ENCODE data around the gene PLCD3. TPM values are rescaled to one million over a fixed set of nuclear protein-coding genes. Genes with fewer than 3 reads are reported as not detected.

Gene PLCD3
- total RNA-seq, 4 donors from 2014 or later = 11.6 to 44.4 (median 18.4) TPM

DNA sequence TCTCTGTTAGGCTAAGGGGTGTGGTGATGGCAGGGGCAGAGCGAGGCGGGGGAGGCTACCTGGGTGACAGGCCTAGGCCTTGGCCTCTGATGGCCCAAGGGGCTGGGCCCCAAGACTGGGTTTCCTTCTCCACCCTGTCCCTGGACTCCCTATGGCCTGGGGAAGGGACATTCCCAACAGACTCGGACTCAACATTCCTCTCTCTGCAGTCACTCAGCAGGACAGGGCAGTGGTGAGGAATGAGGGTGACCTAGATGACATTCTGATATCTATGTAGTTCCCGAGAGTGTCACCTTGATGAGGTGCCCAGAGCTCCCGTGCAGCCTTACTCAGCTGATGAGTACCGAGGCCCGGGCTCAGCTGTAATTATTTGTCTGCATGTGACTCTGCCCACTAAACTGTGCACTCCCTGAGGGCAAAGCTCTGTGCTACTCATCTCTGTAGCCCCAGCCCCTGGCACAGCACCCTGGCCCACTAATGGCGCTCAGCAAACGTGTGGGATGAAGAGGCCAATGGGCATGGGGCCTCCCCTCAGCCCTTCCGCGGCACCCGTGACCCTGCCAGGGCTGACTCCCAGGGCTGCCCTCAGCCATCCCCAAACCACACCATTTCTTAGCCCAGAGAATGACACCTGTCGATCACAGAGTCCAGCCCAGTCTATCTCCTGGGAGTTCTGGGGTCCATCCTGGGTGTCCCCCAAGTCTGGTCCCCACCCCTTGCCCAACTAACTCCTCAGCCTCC, 2.2 kb downstream of the PLCD3 start:
- Histone ChIP-seq H3K9me3 (no peaks in the 10 kb centered on the region), H3K36me3 (no peaks in the 10 kb centered on the region), H3K27ac (peak overlapping the region in 2 of 4 donors; percentile 18 to 67), H3K27me3 (no peaks in the 10 kb centered on the region), H3K4me3 (no peak overlapping the region), H3K4me1 (peaks cover 5 to 46% (median 7%) of the 10 kb centered on the region in 4 donors)
- TF ChIP-seq, protein P1, sequence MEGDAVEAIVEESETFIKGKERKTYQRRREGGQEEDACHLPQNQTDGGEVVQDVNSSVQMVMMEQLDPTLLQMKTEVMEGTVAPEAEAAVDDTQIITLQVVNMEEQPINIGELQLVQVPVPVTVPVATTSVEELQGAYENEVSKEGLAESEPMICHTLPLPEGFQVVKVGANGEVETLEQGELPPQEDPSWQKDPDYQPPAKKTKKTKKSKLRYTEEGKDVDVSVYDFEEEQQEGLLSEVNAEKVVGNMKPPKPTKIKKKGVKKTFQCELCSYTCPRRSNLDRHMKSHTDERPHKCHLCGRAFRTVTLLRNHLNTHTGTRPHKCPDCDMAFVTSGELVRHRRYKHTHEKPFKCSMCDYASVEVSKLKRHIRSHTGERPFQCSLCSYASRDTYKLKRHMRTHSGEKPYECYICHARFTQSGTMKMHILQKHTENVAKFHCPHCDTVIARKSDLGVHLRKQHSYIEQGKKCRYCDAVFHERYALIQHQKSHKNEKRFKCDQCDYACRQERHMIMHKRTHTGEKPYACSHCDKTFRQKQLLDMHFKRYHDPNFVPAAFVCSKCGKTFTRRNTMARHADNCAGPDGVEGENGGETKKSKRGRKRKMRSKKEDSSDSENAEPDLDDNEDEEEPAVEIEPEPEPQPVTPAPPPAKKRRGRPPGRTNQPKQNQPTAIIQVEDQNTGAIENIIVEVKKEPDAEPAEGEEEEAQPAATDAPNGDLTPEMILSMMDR (IDR thresholded peaks at IDR 0.05) = no peak
- peak in 1 of 3 donors; percentile 64 for DNase-seq

DNA sequence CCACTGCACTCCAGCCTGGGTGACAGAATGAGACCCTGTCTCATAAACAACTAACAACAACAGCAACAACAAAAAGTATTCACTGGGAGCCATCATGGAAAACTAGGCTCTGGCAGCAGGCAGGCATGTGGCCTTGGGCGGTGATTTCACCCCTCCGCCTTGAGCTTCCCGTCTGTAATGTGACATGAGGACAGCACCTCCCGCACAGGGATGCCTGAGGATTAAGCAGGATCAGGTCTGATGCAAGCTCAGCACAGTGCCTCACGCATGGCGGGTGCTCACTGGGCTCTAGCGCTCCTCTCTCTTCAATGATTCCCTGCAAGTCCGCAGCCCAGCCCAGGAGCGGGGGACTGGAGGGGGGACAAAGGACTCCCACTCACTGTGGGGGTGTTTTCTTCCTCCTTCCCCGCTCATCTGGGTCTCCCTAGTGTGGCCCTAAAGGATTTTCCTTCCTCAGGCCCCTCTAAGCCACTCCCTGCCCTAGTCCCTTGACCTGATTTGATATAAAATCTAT, 2.8 kb downstream of the PLCD3 start:
- Histone ChIP-seq H3K4me3 (no peak overlapping the region), H3K9me3 (no peaks in the 10 kb centered on the region), H3K27me3 (no peaks in the 10 kb centered on the region), H3K27ac (peak overlapping the region in 1 of 4 donors; percentile 67), H3K4me1 (peaks cover 5 to 48% (median 7%) of the 10 kb centered on the region in 4 donors), H3K36me3 (no peaks in the 10 kb centered on the region)
- TF ChIP-seq, protein P1 (IDR thresholded peaks at IDR 0.05) = no peak
- TF ChIP-seq POLR2A (IDR thresholded peaks at IDR 0.05) = no peak
- DNase-seq = no peak

DNA sequence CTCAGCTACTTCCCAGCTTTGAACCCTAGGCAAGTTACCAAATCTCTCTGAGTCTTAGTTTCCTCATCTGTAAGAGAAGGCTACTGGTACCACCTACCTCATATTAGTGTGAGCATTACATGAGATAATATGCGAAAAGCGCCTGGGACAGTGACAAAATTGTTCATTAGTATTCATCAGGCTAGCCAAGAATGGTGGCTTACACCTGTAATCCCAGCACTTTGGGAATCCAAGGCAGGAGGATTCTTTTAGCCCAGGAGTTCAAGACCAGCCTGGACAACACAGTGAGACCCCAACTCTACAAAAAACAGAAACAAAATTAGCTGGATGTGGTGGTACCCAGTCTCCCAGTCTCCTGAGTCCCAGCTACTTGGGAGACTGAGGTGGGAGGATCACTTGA, 3.3 kb downstream of the PLCD3 start:
- Histone ChIP-seq H3K4me3 (no peak overlapping the region), H3K27ac (peak overlapping the region in 1 of 4 donors; percentile 67), H3K9me3 (no peaks in the 10 kb centered on the region), H3K27me3 (no peaks in the 10 kb centered on the region), H3K4me1 (peaks cover 7 to 53% (median 9%) of the 10 kb centered on the region in 4 donors), H3K36me3 (no peaks in the 10 kb centered on the region)
- TF ChIP-seq POLR2A (IDR thresholded peaks at IDR 0.05) = no peak
- TF ChIP-seq, protein P1 (IDR thresholded peaks at IDR 0.05) = no peak
- DNase-seq = no peak

DNA sequence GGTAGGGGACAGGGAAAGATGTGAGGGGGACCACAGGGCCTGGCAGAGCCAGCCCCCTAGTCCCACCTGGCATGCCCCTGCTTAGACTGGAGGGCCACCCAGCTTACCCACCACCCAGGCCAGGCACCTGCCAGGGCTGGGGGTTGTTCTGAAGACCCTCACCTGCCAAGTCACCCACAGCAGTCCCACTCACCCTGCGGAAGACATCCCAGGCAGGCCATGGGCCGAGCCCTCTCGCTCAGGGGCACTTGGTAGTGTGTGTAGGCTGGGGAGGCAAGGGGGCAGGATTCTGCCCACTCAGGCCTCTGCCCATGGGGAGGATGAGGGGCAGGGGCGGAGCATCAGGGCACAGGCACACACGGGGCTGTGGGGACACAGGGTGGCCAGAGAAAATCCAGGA, 4.0 kb downstream of the PLCD3 start:
- H3K36me3 ChIP-seq = no peaks in the 10 kb centered on the region
- H3K9me3 ChIP-seq = no peaks in the 10 kb centered on the region
- peaks cover 8 to 59% (median 11%) of the 10 kb centered on the region in 4 donors for H3K4me1 ChIP-seq

DNA sequence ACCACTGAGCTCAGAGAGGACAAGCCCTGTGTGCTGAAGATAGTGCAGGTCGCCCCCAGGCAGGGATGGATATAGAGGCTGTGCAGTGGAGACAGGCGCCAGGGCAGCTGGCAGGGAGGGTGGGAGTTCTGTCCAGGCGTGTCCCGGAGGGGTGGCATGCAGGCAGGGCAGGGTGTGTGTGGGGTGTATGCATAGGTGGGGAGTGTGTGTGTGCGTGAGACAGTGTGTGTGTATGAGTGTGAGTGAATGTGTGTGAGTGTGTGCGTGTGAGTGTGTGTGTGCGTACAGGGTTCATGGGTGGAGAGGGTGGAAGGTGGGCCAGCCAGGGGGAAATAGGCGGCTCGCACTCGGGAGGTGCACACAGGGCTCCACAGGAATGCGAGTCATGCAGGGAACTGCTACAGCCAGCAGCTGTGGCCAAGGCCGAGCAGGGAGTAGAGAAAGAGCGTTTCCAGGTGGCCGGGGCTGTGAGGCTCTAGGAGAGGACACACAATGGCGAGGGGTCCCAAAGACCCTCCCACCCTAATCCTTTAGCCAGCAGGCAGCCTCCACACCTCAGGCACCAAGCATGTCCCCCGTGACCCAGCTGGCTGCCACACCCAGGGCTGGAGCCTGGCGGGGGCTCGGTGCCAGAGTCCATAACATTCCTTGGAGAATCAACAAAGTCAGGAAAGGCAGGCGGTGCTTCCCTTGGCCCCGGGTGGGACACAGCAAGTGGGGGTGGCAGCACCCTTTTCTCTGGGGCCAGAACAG, 4.6 kb downstream of the PLCD3 start:
- peak overlapping the region in 1 of 4 donors; percentile 11 for H3K4me3 ChIP-seq
- H3K27me3 ChIP-seq = no peaks in the 10 kb centered on the region
- H3K9me3 ChIP-seq = no peaks in the 10 kb centered on the region
- TF ChIP-seq, protein P1 (IDR thresholded peaks at IDR 0.05) = no peak
- TF ChIP-seq POLR2A (IDR thresholded peaks at IDR 0.05) = no peak
- peaks cover 8 to 64% (median 12%) of the 10 kb centered on the region in 4 donors for H3K4me1 ChIP-seq
- peak overlapping the region in 3 of 4 donors; percentile 2 to 72 (median 53) for H3K27ac ChIP-seq
- H3K36me3 ChIP-seq = no peaks in the 10 kb centered on the region
- peak in 2 of 3 donors; percentile 80 to 84 for DNase-seq

More for the DNA sequence above, 4.0 kb downstream of the PLCD3 start:
- H3K27me3 ChIP-seq = no peaks in the 10 kb centered on the region
- no peak for DNase-seq
- peak overlapping the region in 1 of 4 donors; percentile 11 for H3K4me3 ChIP-seq
- TF ChIP-seq, protein P1 (IDR thresholded peaks at IDR 0.05) = no peak
- TF ChIP-seq POLR2A (IDR thresholded peaks at IDR 0.05) = no peak
- H3K27ac ChIP-seq = peak overlapping the region in 3 of 4 donors; percentile 2 to 72 (median 53)

All from Peyer's patch (tissue), 4 donors.